ENCODE results near the gene SHISA6. TPM values are rescaled to one million over a fixed set of nuclear protein-coding genes. Genes with fewer than 3 reads are reported as not detected.

The SHISA6 gene
- total RNA-seq, 2 donors from 2014 or later, result 6.7 to 14.4 TPM

- Histone ChIP-seq H3K9ac (ENCODE audit: extremely low read depth, low read length, poor library complexity, severe bottlenecking) (no peak overlapping the region), H3K27me3 (ENCODE audit: control insufficient read depth, insufficient read depth, low read length, poor library complexity, severe bottlenecking) (no peaks in the 10 kb centered on the region), H3K36me3 (ENCODE audit: control insufficient read depth, insufficient read depth, low read length) (no peaks in the 10 kb centered on the region), H3K4me1 (ENCODE audit: control insufficient read depth, insufficient read depth, low read length) (no peaks in the 10 kb centered on the region), H3K9me3 (ENCODE audit: control insufficient read depth, low read length) (no peaks in the 10 kb centered on the region), H3K4me3 (ENCODE audit: low read length) (no peak overlapping the region), H3K27ac (ENCODE audit: low read depth, low read length) (no peak overlapping the region)
- no peaks in the 10 kb centered on the region for H3K27me3 Mint-ChIP-seq (ENCODE audit: insufficient read depth)
- WGBS, 2 experiments (ENCODE audit: insufficient coverage in 1 of 2, insufficient read length in 1 of 2), result 95% methylated on average over 6 to 8 of the region's 8 CpGs
- no peak for TF ChIP-seq CTCF (conservative IDR thresholded peaks at IDR 0.05)
- no peak for DNase-seq
- H3K4me3 Mint-ChIP-seq, result no peak overlapping the region
- no peaks in the 10 kb centered on the region for H3K9me3 Mint-ChIP-seq
- H3K27ac Mint-ChIP-seq, result no peak overlapping the region
- peaks cover 8% of the 10 kb centered on the region for H3K36me3 Mint-ChIP-seq (ENCODE audit: low read depth)
- no peaks in the 10 kb centered on the region for H3K4me1 Mint-ChIP-seq
These were observed 51.5 kb downstream of the SHISA6 start for GRCh38 chr17:11292491-11292890.

- Mint-ChIP-seq H3K9me3 (no peaks in the 10 kb centered on the region), H3K27me3 (ENCODE audit: insufficient read depth) (peaks cover 1% of the 10 kb centered on the region), H3K36me3 (ENCODE audit: low read depth) (peaks cover 8% of the 10 kb centered on the region), H3K4me3 (no peak overlapping the region), H3K27ac (no peak overlapping the region), H3K4me1 (no peaks in the 10 kb centered on the region)
- no peaks in the 10 kb centered on the region for H3K36me3 ChIP-seq (ENCODE audit: control insufficient read depth, insufficient read depth, low read length)
- H3K4me1 ChIP-seq (ENCODE audit: control insufficient read depth, insufficient read depth, low read length), result no peaks in the 10 kb centered on the region
- no peak overlapping the region for H3K27ac ChIP-seq (ENCODE audit: low read depth, low read length)
- H3K4me3 ChIP-seq (ENCODE audit: low read length), result no peak overlapping the region
- no peak overlapping the region for H3K9ac ChIP-seq (ENCODE audit: extremely low read depth, low read length, poor library complexity, severe bottlenecking)
- H3K9me3 ChIP-seq (ENCODE audit: control insufficient read depth, low read length), result no peaks in the 10 kb centered on the region
- TF ChIP-seq CTCF (conservative IDR thresholded peaks at IDR 0.05), result peak; percentile 32
- H3K27me3 ChIP-seq (ENCODE audit: control insufficient read depth, insufficient read depth, low read length, poor library complexity, severe bottlenecking), result no peaks in the 10 kb centered on the region
- no peak for DNase-seq
- WGBS, 2 experiments (ENCODE audit: insufficient coverage in 1 of 2, insufficient read length in 1 of 2), result 67 to 83% methylated on average over 4 to 8 of the region's 8 CpGs
These were observed 52.5 kb downstream of the SHISA6 start for GRCh38 chr17:11293480-11293879.

GRCh38 chr17:11294826-11295225, 53.8 kb downstream of the SHISA6 start:
- Histone ChIP-seq H3K4me1 (ENCODE audit: control insufficient read depth, insufficient read depth, low read length) (no peaks in the 10 kb centered on the region), H3K27ac (ENCODE audit: low read depth, low read length) (no peak overlapping the region), H3K36me3 (ENCODE audit: control insufficient read depth, insufficient read depth, low read length) (no peaks in the 10 kb centered on the region), H3K27me3 (ENCODE audit: control insufficient read depth, insufficient read depth, low read length, poor library complexity, severe bottlenecking) (no peaks in the 10 kb centered on the region), H3K9me3 (ENCODE audit: control insufficient read depth, low read length) (no peaks in the 10 kb centered on the region), H3K9ac (ENCODE audit: extremely low read depth, low read length, poor library complexity, severe bottlenecking) (no peak overlapping the region), H3K4me3 (ENCODE audit: low read length) (no peak overlapping the region)
- H3K36me3 Mint-ChIP-seq (ENCODE audit: low read depth), result peaks cover 7% of the 10 kb centered on the region
- WGBS, 2 experiments (ENCODE audit: insufficient coverage in 1 of 2, insufficient read length in 1 of 2), result 95 to 97% methylated on average over 8 to 10 of the region's 10 CpGs
- TF ChIP-seq CTCF (conservative IDR thresholded peaks at IDR 0.05), result no peak
- no peaks in the 10 kb centered on the region for H3K4me1 Mint-ChIP-seq
- no peaks in the 10 kb centered on the region for H3K9me3 Mint-ChIP-seq
- no peak overlapping the region for H3K27ac Mint-ChIP-seq
- no peak for DNase-seq
- peaks cover 3% of the 10 kb centered on the region for H3K27me3 Mint-ChIP-seq (ENCODE audit: insufficient read depth)
- H3K4me3 Mint-ChIP-seq, result no peak overlapping the region

All from endodermal cell (in vitro differentiated cells).